GM21447 (cell line): ENCODE measurements around the gene FOXR1.

Experiments
- ATAC-seq: cut with Tn5 transposase; IDR thresholded peaks from one replicate; pipeline ENCODE4 v1.9.1; 2021; ENCODE audit not compliant: unreplicated experiment

The FOXR1 gene

GRCh38 chr11:119025099-119025473, 53.5 kb downstream of the FOXR1 start:
- no peak for ATAC-seq

DNA sequence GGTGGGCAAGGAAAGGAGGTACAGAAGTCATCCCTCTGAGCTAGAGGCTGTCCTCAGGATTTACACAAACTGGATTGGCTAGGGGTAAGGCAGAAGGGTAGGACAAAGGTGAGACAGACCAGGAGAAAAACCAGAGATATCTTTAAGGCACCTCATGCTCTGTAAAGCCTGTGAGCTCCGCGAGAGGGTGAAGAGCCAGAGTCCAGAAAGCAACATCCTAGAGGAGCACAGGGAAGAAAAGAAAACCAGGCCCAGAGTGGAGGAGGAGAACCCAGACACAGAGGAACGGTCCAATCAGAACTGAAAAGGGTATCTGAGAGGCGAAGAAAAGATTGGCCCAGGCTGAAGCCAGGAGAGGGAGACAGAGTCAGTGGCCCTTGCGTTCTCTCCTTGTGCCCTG, 54.0 kb downstream of the FOXR1 start:
- no peak for ATAC-seq

DNA sequence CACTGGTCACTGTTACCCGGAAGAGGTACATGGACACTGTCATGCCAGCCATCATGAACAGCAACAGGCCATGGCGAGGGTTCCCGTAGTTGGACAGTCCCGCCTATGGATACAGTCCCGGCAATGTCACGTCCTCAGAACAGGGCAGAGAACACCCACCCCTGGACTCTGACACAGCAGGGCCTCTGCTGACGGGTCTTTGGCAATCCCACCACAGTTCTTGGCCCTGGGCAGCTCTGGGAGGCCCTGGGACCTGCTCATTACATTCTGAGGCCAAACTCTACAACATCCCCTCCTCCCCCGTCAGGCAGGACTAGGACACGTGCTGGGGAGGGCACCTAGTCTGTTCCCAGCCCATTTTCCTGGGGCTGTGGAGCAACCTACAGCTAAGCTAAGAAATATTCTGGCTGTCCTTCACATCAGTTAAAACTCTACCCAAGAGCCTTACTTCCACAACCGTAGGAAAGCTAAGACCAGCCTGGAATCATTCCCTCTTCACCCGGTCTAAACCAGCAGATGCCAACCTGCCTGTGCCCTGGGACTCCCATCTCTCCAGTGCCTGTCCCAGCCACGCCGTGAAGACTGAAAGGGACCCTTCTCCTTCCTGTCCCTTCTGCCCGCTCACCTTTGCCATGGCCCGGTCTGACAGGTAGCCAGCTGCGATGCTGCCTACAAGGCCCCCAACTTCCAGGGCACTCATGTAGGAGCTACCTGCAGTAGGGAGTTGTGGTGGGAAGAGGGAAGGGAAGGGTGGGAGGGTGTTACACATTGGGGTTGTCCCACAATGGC, 54.6 kb downstream of the FOXR1 start:
- ATAC-seq: no peak

GRCh38 chr11:119026970-119027369, 55.4 kb downstream of the FOXR1 start:
- ATAC-seq: no peak

GRCh38 chr11:119027561-119028345, 56.2 kb downstream of the FOXR1 start:
- no peak for ATAC-seq

GRCh38 chr11:119028346-119029068, 56.9 kb downstream of the FOXR1 start:
- ATAC-seq: no peak

DNA sequence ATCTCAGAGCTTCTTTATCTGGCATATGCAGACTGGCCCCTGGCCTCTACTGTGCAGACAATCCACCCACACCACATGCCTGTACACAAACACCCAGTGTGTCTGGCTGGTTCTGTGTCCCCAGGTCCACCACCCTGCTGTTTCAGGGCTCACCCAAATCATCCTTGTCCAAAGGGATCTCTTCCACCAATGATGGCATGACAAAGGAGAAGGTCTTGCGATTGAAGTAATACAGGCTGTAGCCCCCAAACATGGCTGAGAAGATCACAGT, 57.4 kb downstream of the FOXR1 start:
- ATAC-seq: no peak

DNA sequence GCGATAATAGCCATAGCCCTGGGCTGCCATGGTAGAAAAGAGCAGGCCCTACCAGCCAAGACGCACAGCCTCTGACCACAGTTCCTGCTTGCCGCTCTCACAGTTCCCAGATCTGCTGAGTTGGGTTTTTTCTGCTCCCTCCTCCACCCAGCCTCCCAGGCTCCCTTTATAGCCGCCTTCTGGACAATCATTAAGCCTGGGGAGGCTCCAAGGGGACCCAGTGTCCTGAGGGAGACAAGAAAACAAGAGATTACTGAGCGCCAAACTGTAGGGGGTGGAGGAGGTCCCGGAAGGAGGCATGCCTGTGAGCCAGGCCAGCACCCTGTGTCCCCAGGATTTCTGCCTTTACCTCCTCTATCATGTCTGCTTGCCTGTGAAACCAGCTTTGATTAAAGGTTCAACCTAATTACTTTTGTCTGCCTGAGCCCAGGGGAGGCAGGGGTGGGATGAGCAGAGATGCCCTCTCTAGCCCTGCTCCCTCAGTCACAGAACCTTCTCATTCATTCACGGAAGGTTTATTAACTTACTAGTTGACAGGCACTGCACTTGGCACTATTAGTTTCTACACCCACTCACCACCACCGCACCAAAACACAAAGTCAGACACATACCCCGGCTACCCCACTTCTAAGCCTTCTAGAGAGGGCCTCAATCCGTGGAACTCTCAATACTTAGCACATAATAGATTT, 57.9 kb downstream of the FOXR1 start:
- ATAC-seq: peak; percentile 11

- ATAC-seq: peak; percentile 17
Measured at GRCh38 chr11:119030029-119030328, 58.4 kb downstream of the FOXR1 start.

- peak; percentile 80 for ATAC-seq
Measured at GRCh38 chr11:119030329-119031047, 58.9 kb downstream of the FOXR1 start, which contains the start of gene SLC37A4. SLC37A4 (minus strand) TSS chr11:119030877.
